Stimulated activated CD4-positive, alpha-beta T cell treated with anti-CD3 and anti-CD28 coated beads, TNF-alpha, amount 100 ng/mL, for 1 hour (primary cell): ENCODE data around the gene PYCR2.
"Not testable (repeated sequence)": the region's sequence is repeated elsewhere in the genome, so short reads cannot be mapped to it uniquely, and the experiment has no call there.

Source experiments
- DNase-seq, 3 donors: peaks; one replicate each; pipeline ENCODE4 v3.0.0-alpha.2; 2020; ENCODE audit warnings: low read depth in 3 of 3, low spot score in 1 of 3

The PYCR2 gene

DNA sequence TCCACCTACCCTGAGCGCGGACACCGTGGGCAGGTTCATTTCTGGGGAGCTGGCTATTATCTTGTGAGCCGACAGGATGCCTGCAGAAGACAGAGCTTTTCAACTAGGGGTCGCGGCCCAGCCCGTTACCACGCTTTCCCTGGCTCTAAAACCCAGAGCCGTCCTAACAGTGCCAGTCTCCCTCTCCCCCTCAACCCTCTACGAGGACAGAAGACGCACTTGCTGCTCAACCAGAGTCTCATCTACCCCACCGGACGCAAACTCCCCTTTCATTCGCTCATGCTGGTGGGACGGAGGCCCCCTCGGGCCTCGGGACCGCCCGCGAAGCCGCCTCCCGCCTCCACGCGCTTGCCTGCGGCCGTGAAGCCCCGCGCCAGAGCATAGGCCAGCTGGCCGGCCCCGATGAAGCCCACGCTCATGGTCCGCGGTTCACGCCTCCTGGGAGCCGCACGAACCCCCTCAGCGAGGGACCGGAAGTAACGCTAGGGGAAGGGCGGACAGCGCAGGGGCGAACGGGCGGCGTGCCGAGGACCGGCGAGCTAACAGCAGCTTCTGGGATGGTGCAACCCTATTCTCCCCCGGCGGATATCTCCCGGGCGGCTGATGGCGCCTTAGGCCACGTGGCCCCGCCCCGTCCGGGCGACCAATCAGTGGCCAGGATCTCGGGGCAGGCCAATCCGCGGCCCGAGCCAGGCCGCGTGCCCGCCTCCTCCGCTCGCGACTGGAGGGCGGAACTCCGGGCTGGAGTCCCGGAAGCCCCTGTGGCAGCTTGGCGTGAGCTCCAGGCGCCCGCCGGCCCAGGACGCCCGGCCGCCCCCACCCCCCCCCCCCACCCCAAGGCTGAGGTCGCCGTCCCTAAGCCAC lies at the start of gene PYCR2:
TSS of gene PYCR2 (minus strand) at position 559 of the 864 bp plus-strand sequence. CDS start at position 419, 140 bp downstream.
- DNase-seq: peak; percentile 87 to 91 (median 88)

DNA sequence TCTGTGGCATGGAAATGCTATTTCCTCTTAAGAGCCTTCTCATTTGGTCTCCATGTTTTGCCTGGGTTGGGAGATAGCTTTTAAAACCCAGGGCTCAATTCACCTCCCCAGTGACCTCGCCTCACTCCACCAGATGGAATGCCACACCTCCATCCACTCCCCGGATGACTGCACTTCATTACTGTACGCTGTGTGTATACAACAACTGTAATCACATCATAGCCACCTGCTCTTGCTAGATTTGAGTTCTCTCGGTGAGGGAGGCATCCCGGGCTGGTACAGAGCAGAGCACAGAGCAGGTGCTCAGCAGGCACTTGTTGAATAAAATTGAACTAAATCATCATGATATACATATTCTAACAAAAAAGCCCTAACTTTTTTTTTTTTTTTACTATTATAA lies 49.1 kb upstream of the PYCR2 start:
- no peak for DNase-seq

DNA sequence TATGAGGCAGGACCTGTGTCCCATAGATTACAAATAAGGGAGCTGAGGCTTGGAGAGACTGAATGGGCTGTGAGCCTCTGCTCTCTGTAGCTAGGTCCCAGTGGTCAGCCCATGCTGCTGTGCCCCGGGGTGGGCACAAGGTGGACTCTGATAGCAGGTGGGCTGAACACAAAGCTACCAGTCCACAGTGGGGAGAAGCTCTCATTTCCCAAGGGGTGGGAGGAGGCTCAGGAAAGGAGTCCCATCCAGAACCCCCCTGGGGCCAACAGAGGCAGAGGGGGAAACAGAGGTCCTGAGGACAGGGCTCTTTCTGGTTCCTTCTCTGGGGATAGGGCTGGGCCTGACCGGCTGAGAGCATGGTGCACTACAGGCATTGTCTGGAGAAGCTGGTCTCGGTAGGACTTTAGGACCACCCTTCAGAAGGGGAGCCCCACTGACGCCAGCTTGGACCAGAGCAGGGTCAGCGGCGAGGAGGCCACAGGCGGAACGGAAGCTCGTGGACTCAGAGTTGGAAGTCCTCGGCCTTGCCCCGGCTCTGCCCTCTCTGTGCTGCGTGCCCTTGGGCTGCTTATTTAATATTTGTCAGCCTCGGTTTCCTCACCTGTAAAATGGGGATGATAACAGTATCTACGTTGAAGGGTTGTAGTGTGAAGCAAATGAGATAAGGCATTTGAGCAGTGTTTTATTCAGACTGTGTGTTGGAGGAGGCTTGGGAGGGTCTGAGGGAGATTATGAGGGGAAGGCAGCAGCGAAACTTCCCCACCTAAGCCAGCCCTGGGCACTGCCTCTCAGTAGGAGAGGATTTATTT lies 48.5 kb upstream of the PYCR2 start:
- DNase-seq: no peak

DNA sequence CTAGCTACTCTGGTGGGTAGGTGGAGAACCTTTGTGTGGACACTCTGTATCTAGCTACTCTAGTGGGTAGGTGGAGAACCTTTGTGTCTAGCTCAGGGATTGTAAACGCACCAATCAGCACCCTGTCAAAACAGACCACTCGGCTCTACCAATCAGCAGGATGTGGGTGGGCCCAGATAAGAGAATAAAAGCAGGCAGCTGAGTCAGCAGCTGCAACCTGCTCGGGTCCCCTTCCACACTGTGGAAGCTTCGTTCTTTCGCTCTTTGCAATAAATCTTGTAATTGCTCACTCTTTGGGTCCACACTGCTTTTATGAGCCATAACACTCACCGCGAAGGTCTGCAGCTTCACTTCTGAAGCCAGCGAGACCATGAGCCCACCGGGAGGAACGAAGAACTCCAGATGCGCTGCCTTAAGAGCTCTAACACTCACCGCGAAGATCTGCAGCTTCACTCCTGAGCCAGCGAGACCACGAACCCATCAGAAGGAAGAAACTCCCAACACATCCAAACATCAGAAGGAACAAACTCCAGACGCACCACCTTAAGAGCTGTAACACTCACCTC lies 46.6 kb upstream of the PYCR2 start:
- DNase-seq: not testable (repeated sequence)

DNA sequence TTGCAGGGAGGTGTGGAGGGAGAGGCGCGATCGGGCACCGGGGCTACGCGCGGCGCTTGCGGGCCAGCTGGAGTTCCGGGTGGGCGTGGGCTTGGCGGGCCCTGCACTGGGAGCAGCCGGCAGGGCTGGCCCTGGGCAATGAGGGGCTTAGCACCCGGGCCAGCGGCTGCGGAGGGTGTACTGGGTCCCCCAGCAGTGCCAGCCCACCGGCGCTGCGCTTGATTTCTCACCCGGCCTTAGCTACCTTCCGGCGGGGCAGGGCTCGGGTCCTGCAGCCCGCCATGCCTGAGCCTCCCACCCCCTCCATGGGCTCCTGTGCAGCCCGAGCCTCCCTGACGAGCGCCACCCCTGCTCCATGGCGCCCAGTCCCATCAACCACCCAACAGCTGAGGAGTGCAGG lies 45.7 kb upstream of the PYCR2 start:
- DNase-seq: not testable (repeated sequence)

DNA sequence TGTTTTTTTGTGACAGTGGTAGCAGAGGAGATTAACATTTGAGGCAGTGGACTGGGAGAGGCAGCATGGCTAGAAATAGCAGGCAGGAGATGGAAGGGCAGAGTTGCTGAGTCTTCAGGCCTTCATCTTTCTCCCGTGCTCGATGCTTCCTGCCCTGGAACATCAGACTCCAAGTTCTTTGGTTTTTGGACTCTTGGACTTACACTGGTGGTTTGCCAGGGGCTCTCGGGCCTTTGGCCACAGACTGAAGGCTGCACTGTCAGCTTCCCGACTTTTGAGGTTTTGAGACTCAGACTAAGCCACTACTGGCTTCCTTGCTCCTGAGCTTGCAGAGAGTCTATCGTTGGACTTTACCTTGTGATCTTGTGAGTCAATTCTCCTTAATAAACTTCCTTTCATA lies 41.2 kb upstream of the PYCR2 start:
- no peak for DNase-seq

DNA sequence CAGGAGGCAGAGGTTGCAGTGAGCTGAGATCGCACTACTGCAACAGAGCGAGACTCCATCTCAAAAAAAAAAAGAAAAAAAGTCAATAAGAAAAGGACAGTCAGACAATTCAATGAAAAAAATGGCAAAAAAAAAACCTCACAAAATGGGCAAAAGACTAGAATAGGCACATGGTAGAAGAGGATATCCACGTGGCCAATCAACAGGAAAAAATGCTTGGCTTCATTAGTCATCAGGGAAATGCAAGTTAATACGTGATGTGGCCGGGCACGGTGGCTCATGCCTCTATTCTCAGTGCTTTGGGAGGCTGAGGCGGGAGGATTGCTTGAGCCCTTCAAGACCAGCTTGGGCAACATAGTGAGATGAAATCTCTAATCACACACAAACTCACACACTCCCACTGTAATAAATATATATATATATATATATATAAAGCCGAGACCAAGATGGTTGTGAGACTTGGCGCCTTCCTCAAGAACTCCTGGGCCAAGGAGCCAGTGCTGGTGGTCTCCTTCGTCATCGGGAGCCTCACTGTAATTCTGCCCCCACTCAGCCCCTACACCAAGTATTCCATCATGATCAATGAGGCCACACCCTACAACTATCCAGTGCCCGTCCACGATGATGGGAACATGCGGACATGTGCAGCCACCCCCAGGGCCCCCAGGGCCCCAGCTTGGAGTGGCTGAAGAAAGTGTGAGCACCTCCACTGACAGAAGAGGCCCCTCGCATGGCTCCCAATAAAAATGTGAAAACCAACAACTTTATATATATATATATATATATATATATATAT lies 39.9 kb upstream of the PYCR2 start:
- no peak for DNase-seq

DNA sequence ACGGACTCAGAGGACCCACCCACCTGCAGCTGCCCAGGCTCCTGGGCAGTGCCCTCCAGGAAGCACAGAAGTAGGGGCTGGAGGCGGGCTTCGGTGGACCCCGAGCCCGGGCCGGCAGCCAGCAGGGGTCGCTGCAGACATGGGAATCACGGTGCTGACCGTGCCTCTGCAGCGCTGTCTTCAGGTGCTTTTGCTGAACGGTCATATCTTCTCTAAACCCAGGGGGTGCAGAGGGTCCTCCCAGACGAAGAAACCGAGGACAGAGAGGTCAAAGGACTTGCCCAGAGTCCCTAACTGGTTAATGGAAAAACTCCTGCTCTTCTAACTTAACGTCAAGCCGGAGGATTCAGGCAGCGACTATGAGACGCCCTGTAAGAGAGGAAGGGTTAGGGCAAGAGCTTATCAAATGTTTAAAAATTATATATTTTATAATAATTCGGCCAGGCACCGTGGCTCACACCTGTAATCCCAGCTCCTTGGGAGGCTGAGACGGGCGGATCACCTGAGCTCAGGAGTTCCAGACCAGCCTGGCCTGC lies 38.5 kb upstream of the PYCR2 start:
- DNase-seq: peak in 2 of 3 donors; percentile 18 to 52

DNA sequence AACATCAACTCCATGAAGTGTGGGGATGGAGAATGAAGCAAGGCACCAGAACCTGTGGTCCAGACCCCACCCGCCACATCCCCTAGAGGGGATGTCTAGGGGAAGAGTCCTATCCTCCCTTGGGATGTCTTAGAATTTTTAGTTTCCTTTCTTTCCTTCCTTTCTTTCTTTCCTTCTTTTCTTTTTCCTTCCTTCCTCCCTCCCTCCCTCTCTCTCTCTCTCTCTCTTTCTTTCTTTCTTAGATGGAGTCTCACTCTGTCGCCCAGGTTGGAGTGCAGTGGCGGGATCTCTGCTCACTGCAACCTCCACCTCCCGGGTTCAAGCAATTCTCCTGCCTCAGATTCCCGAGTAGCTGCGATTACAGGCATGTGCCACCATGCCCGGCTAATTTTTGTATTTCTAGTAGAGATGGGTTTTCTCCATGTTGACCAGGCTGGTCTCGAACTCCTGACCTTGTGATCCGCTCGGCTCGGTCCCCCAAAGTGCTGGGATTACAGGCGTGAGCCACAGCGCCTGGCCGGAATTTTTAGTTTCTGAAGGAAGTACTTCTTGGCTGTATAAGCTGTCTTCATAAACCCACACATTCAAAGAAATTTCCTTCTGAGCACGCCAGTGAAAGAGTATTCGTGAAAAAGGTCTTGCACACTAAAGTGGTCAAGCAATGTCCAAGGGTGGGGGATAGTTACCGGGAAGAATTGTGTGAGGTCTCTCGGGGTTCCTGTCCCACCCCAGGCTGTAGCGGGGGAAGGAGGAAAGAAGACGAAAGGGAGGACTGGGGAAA lies 37.8 kb upstream of the PYCR2 start:
- no peak for DNase-seq

DNA sequence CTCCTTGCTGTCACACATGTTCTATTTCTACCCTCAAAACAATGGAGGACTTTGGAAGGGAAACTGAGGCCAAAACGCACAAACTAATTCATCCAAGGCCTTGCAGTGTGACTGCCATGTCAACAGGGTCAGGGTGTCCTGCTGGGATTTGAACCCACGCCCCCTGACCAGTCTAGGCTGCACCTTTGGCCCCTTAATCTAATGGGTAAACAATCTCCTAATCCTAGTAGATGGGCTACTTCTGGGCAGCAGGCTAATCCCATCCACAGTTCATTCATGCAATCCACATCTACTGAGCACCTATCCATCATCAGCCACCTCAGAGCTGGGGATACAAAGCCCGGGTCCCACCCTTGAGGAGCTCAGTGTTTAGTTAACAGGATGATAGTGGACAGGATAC lies 34.0 kb upstream of the PYCR2 start:
- DNase-seq: no peak

DNA sequence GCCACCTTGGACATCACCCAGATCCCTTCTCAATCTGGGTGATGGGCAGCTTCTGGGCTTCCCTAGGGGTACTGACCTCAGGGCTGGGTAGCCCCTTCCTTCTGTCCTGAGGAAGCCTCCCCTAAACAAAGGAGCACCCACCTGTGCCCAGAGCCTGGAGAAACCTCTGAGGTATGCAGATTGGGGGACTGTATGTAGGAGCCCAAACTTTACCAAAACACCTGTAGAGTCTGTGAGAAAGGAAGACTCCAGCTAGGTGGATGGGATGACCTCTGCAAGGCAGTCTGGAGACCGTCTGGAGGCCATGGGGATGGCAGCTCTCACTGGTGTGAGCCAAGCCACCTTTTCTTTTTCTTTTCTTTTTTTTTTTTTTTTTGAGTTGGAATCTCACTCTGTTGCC lies 30.7 kb upstream of the PYCR2 start:
- DNase-seq: no peak

DNA sequence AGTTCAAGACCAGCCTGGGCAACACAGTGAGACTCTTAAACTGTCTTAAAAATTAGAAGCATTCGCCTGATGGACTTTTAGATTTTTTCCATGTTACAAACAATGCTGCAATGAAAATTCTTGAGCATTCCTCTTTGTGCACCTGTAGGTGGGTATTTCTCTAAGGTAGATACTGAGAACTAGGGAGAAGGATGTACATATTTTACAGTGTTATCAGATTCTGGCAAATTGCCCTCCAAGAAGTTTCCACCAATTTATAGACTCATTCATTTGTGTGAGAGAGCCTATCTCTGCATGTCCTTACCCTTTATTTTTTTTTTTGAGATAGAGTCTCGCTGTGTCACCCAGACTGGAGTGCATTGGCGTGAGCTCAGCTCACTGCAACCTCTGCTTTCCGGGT lies 29.3 kb upstream of the PYCR2 start:
- DNase-seq: no peak

DNA sequence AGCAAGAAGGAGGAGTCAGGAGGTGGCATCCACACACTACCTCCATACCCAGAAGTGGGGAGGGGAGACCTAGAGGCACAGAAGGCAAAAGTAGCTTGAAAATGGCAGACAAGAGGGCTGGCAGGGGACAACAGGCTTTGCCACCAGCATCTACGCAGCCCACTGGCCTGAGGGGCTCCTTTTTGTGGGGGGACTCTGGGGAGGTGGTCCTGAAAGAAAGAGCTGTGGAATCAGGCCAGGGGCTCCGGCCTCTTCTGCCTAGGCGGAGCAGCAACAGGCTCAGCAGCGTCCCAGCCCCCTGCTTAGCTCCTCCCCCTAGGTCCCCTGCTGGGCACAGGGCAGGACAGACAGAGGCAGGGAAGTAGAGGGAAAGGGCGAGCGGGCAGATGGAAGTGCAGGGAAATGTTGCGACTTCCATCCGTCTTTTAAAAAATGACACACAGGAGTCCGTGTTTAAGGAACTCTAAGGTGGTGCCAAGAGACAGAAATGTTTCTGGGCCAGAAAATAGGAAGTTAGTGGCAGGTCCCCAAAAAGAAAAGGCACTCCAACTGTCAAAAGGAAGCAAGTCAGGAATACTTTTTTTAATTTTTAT lies 27.0 kb upstream of the PYCR2 start:
- no peak for DNase-seq

DNA sequence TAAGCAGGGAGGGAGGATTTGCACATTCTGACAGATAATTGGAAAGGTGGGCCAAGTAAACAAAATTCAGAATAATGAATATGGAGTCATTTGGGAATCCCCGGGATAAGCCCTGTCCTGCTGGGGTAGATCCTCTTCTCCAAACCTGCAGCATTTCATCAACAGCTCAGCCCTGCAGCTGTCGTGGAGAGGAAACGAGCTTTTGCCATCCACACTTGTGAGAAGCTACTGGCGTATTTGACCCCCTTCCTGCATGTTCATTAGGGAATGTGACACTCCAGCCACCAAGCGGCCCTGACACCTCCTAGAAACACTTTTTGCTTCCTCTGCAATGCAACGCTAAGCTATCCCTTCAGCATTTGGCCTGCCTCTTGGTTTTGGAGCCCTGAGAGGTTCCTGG lies 25.0 kb upstream of the PYCR2 start:
- no peak for DNase-seq

DNA sequence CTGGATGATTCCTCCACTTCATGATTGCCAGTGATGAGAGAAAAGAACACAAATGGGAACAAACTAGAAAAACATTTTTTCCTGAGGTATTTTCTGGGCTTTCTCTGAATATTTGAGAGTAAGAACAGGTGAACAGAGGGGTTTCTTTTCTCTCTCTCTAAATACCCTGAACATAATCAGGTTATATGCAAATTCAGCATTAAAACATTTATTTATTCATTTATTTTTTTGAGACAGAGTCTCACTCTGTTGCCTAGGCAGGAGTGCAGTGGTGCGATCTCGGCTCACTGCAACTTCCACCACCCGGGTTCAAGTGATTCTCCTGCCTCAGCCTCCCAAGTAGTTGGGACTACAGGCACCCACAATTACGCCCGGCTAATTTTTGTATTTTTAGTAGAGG lies 22.8 kb upstream of the PYCR2 start:
- DNase-seq: no peak

DNA sequence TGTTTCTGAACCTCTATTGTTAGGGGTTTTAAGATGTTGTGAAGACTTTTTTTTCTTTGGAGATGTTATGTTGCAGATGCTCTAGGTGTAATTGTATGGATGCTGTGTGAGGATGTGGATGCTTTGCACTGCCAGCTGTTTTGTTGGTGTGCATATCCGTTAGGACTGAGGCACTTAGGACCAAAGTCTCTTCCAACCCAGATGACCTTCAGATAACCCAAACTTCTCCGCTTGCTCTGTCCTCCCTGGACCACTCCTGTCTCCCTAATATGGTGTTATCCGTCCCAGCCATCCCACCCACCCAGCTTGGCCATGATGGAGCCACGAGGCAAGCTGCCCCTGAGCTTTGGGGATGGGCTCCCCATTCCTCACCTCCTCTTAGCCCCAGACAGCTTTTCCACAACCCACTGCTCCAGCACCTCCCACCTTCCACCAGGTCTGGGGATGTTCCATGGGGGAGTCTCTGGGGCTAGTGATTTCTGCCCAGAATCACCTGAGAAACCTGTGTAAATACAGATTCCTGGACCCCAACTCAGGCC lies 22.1 kb upstream of the PYCR2 start:
- DNase-seq: no peak

DNA sequence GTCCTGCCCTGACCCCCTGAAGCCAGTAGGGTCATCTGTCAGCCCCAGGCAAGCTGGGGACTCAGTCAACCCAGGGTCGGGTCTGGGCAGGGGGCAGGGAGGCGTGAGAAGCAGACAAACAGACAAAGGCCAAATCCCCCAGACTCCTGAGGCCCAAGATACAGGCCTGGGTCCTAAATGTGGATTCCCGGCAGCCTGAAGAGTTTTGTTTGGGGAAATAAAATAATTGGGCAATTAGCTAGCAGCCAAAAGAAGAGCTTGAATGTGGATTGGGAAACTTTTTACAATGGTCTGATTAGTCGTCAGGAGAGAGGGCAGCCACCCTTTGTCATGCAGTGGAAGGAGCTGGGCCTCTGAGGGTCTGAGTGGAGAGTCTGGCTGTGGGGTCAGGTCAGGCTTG lies 21.5 kb upstream of the PYCR2 start:
- DNase-seq: no peak

DNA sequence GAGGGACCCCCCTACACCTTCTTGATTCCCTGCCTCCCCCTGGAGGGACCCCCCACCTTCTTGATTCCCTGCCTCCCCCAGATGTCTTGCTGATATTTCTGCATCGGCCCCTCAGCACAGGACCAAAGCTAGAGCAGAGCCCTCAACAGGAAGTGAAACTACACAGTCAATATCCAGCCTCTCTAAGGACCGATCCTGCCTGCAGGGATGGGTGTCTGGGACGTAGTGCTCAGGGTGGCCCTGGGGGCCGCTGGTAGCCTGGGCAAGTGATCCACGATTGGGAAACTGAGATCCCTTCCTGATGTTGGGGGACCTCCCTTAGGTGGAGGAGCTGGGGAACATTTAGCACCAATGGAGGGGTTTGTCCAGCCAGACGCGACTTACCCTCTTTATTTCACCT lies 20.9 kb upstream of the PYCR2 start:
- no peak for DNase-seq

DNA sequence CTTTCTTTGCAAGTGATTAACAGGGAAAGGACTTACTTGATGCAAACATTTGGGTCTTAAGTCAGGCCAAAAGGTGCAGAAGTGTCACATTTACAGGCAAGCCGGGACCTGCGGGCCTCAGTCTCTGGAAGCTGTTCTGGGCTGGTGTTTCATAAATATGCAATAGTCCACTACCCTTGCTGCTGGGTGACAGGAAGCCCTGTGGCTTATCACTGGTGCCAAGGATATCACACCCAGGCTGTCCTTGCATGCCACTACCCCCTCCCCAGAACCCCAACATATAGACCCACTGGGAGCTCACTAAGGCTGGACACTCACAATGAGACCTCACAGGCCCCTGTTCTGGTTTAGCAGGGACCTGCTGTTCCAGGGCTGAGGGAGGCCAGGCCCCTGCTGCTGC lies 20.3 kb upstream of the PYCR2 start:
- DNase-seq: no peak

DNA sequence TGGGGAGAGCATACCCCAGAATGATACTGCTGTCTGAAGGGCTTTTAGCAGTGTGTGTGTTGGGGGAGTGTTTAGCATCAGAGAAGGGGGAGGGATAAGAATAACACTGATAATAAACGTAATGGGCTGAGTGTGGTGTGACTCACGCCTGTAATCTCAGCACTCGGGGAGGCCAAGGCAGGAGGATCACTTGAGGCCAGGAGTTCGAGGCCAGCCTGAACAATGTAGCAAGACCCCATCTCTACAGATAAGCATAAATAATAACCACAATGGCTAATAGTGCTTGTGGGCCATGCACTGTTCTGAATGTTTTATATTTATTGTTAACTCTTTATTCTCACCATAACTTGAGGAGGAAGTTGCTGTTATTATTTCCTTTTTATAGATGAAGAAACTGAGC lies 19.5 kb upstream of the PYCR2 start:
- DNase-seq: no peak
